ENCODE results near the gene JMJD1C.
A peak's percentile ranks its signal among the peaks of the same experiment; 100 is the strongest.

JMJD1C gene

GRCh38 chr10:63281967-63282366 lies 183.8 kb downstream of the JMJD1C start:
- no peak for DNase-seq

GRCh38 chr10:63280386-63280785 lies 185.4 kb downstream of the JMJD1C start:
- DNase-seq: no peak

GRCh38 chr10:63275094-63275493 lies 190.7 kb downstream of the JMJD1C start:
- DNase-seq: no peak

GRCh38 chr10:63273577-63273976 lies 192.2 kb downstream of the JMJD1C start:
- no peak for DNase-seq

- peak; percentile 89 for DNase-seq
Measured at GRCh38 chr10:63268798-63269503, 196.8 kb downstream of the JMJD1C start.

GRCh38 chr10:63268149-63268797 lies 197.5 kb downstream of the JMJD1C start:
- DNase-seq: no peak

- DNase-seq: no peak
Measured at GRCh38 chr10:63267414-63268148, 198.2 kb downstream of the JMJD1C start.

GRCh38 chr10:63266391-63267316 lies 199.1 kb downstream of the JMJD1C start:
- no peak for DNase-seq

GRCh38 chr10:63265683-63266235 lies 200.0 kb downstream of the JMJD1C start:
- DNase-seq: no peak

GRCh38 chr10:63265222-63265617 lies 200.6 kb downstream of the JMJD1C start:
- peak; percentile 81 for DNase-seq

GRCh38 chr10:63264617-63265221 lies 201.1 kb downstream of the JMJD1C start:
- DNase-seq: no peak

- no peak for DNase-seq
Measured at GRCh38 chr10:63262430-63263073, 203.2 kb downstream of the JMJD1C start.

- no peak for DNase-seq
Measured at GRCh38 chr10:63261496-63261895, 204.3 kb downstream of the JMJD1C start.

GRCh38 chr10:63260860-63261251 lies 204.9 kb downstream of the JMJD1C start:
- DNase-seq: no peak

- no peak for DNase-seq
Measured at GRCh38 chr10:63260103-63260859, 205.5 kb downstream of the JMJD1C start.

GRCh38 chr10:63258920-63259678 lies 206.7 kb downstream of the JMJD1C start:
- no peak for DNase-seq

GRCh38 chr10:63257778-63258177 lies 208.0 kb downstream of the JMJD1C start:
- no peak for DNase-seq

GRCh38 chr10:63256009-63256773 lies 209.6 kb downstream of the JMJD1C start:
- DNase-seq: no peak

GRCh38 chr10:63255316-63255715 lies 210.5 kb downstream of the JMJD1C start:
- DNase-seq: no peak
